ENCODE data around the gene DHPS.
"Not testable (repeated sequence)": the region's sequence is repeated elsewhere in the genome, so short reads cannot be mapped to it uniquely, and the experiment has no call there.

GRCh38 chr19:12712077-12712476, 30.4 kb upstream of the DHPS start:
- not testable (repeated sequence) for TF ChIP-seq POLR2A, EP300 (IDR thresholded peaks at IDR 0.05)
